ENCODE measurements around the gene ABCC3.

Gene ABCC3

GRCh38 chr17:50688245-50688644 lies 53.6 kb downstream of the ABCC3 start:
- no peak overlapping the region for H3K27ac ChIP-seq
- no peak for TF ChIP-seq CTCF (conservative IDR thresholded peaks at IDR 0.05)

- H3K27ac ChIP-seq = no peak overlapping the region
- no peak for TF ChIP-seq ZFX (IDR thresholded peaks at IDR 0.05)
Observed at GRCh38 chr17:50689251-50689650, 54.6 kb downstream of the ABCC3 start.

GRCh38 chr17:50689956-50690886 lies 55.5 kb downstream of the ABCC3 start:
- TF ChIP-seq ZFX (IDR thresholded peaks at IDR 0.05) (no peak), CTCF (conservative IDR thresholded peaks at IDR 0.05) (no peak)
- H3K27ac ChIP-seq = no peak overlapping the region

GRCh38 chr17:50690887-50691549 lies 56.3 kb downstream of the ABCC3 start:
- no peak overlapping the region; the same call in 1 of the 2 replicates for H3K27ac ChIP-seq
- TF ChIP-seq CTCF (conservative IDR thresholded peaks at IDR 0.05) (no peak), ZFX (IDR thresholded peaks at IDR 0.05) (no peak)

- no peak overlapping the region; the same call in 1 of the 2 replicates for H3K27ac ChIP-seq
- TF ChIP-seq ZFX (IDR thresholded peaks at IDR 0.05) = no peak
Observed at GRCh38 chr17:50691550-50692447, 57.1 kb downstream of the ABCC3 start.

- no peak for TF ChIP-seq CTCF (conservative IDR thresholded peaks at IDR 0.05)
- no peak for TF ChIP-seq ZFX (IDR thresholded peaks at IDR 0.05)
- no peak overlapping the region; the same call in 1 of the 2 replicates for H3K27ac ChIP-seq
Observed at GRCh38 chr17:50692448-50693035, 57.9 kb downstream of the ABCC3 start.

GRCh38 chr17:50693036-50693682 lies 58.5 kb downstream of the ABCC3 start:
- TF ChIP-seq CTCF (conservative IDR thresholded peaks at IDR 0.05) (no peak), ZFX (IDR thresholded peaks at IDR 0.05) (no peak)
- no peak overlapping the region for H3K27ac ChIP-seq
